SK-N-SH (cell line): ENCODE data around the gene DHRS4L2.

Source experiments
- CHD2 ChIP-seq: fragments of 150-350 bp; IDR thresholded peaks from 2 replicates; pipeline ENCODE4 v1.6.1; 2018; ENCODE audit warnings: low read length; ENCODE audit not compliant: partially characterized antibody
- EP300 ChIP-seq, 2 experiments: IDR thresholded peaks; 2 replicates each; pipeline versions ENCODE4 v1.4.0 to v1.6.1; 2012; ENCODE audit warnings: borderline replicate concordance in 1 of 2, low read depth in 1 of 2, low read length in 1 of 2
- MXI1 ChIP-seq: IDR thresholded peaks from 2 replicates; pipeline ENCODE4 v1.6.1; 2012; ENCODE audit warnings: mild to moderate bottlenecking, low read depth, low read length, improper control_type of control experiment
- TF ChIP-seq, protein P1 (sequence below): fragments of 200-600 bp; sonication (generic); IDR thresholded peaks from 2 replicates; pipeline ENCODE4 v1.6.1; 2017; ENCODE audit warnings: antibody characterized with exemption, mild to moderate bottlenecking, moderate library complexity
- TF ChIP-seq, protein P2 (sequence below): IDR thresholded peaks from 2 replicates; pipeline ENCODE4 v1.4.0; 2012; ENCODE audit warnings: low read depth

DNA sequence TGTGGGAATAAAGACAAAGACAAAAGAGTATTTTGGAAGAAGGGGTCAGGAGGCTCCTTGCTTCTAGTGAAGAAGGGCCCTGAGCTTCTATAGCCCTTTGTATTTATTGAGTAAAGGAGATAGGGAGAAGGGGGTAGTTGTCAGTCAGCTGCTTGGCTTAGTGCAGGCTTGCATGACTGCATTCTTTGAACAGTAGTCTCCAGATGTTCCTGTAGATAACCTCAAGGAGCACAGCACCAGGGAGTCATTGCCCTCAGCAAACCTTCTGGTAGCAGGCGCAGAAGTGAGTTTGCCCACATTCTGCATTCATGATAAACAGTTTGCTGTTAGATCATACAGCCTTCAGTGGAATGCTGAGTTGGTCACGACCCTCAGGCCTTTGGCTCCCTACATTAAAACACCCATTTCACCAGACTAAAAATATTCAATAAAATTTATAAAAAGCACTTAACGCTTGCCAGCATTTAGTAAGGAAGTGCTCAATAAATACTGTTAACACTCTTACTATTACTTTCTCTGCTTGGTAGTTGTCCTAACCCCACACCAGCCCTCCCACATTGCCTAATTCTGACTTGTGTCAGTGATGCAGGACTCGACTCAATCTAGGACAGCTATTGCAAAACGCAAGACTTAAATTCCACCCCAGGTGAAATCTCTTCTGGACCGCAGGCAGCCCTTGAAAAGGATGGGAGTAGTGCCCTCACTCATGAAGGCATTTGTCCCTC is 38.2 kb upstream of the DHRS4L2 start:
- TF ChIP-seq, protein P1, sequence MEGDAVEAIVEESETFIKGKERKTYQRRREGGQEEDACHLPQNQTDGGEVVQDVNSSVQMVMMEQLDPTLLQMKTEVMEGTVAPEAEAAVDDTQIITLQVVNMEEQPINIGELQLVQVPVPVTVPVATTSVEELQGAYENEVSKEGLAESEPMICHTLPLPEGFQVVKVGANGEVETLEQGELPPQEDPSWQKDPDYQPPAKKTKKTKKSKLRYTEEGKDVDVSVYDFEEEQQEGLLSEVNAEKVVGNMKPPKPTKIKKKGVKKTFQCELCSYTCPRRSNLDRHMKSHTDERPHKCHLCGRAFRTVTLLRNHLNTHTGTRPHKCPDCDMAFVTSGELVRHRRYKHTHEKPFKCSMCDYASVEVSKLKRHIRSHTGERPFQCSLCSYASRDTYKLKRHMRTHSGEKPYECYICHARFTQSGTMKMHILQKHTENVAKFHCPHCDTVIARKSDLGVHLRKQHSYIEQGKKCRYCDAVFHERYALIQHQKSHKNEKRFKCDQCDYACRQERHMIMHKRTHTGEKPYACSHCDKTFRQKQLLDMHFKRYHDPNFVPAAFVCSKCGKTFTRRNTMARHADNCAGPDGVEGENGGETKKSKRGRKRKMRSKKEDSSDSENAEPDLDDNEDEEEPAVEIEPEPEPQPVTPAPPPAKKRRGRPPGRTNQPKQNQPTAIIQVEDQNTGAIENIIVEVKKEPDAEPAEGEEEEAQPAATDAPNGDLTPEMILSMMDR: no peak
- TF ChIP-seq, protein P2, sequence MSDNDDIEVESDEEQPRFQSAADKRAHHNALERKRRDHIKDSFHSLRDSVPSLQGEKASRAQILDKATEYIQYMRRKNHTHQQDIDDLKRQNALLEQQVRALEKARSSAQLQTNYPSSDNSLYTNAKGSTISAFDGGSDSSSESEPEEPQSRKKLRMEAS: no peak
- no peak for TF ChIP-seq EP300 (IDR thresholded peaks at IDR 0.05; ENCODE audit: borderline replicate concordance in 1 of 2, low read depth in 1 of 2, low read length in 1 of 2)
- no peak for TF ChIP-seq CHD2
- no peak for TF ChIP-seq MXI1
